HEK293 (cell line): ENCODE results near the gene ZNF865.

Experiments
- CTCF ChIA-PET: fragments of 350-600 bp; formaldehyde crosslinking; extraction: SDS; loops from one replicate; lab custom pipeline; 2021; ENCODE audit warnings: antibody characterized with exemption; lab: Yijun Ruan, JAX
- POLR2A ChIA-PET: fragments of 300-600 bp; formaldehyde crosslinking; extraction: SDS; loops from one replicate; lab custom pipeline; 2020; ENCODE audit warnings: antibody characterized with exemption, inconsistent platforms; lab: Yijun Ruan, JAX
- H3K27ac ChIP-seq: fragments of 200-500 bp; sonication (Bioruptor generic); 2 replicates; pipeline ENCODE4 v1.5.1; 2014; ENCODE audit warnings: low read depth, low read length, control low read depth, inconsistent platforms; ENCODE audit errors: extremely low read depth
- H3K36me3 ChIP-seq, 2 experiments: fragments of 200-500 bp in 1 of 2; sonication (Bioruptor generic) in 1 of 2; 1 replicate in 1 of 2; 2 replicates in 1 of 2; pipeline ENCODE4 v1.5.1; 2014 to 2017; ENCODE audit warnings: inconsistent platforms in 2 of 2, low read length in 2 of 2; ENCODE audit not compliant: control insufficient read depth in 2 of 2, insufficient read depth in 1 of 2
- H3K4me1 ChIP-seq: fragments of 200-500 bp; sonication (Bioruptor generic); 2 replicates; pipeline ENCODE4 v1.5.1; 2014; ENCODE audit warnings: mild to moderate bottlenecking, low read length, inconsistent platforms; ENCODE audit not compliant: control insufficient read depth, insufficient read depth
- H3K4me3 ChIP-seq: 2 replicates; pipeline ENCODE4 v1.5.1; 2011; ENCODE audit warnings: low read depth, mild to moderate bottlenecking, control low read depth, low read length, moderate library complexity
- H3K9me3 ChIP-seq: fragments of 200-500 bp; sonication (Bioruptor generic); 2 replicates; pipeline ENCODE4 v1.5.1; 2014; ENCODE audit warnings: low read depth, low read length, inconsistent platforms; ENCODE audit not compliant: control insufficient read depth, insufficient read depth
- BCL11B ChIP-seq: fragments of 450-650 bp; formaldehyde crosslinking; IDR thresholded peaks from 2 replicates; pipeline ENCODE4 v1.5.1; 2016; ENCODE audit warnings: low read depth, missing biosample characterization, missing genetic modification characterization
- FEZF1 ChIP-seq: fragments of 450-650 bp; formaldehyde crosslinking; IDR thresholded peaks from 2 replicates; pipeline ENCODE4 v1.5.1; 2016; ENCODE audit warnings: missing biosample characterization, missing genetic modification characterization
- GLI2 ChIP-seq: fragments of 450-650 bp; formaldehyde crosslinking; IDR thresholded peaks from 2 replicates; pipeline ENCODE4; 2017; ENCODE audit warnings: missing biosample characterization, missing genetic modification characterization, low read depth, borderline replicate concordance
- GLI4 ChIP-seq: fragments of 450-650 bp; formaldehyde crosslinking; IDR thresholded peaks from 2 replicates; pipeline ENCODE4 v1.5.1; 2016; ENCODE audit warnings: missing biosample characterization, missing genetic modification characterization
- HOXD13 ChIP-seq: sonication (generic); formaldehyde crosslinking; IDR thresholded peaks from 2 replicates; pipeline ENCODE4 v1.8.0; 2022; ENCODE audit warnings: missing genetic modification reagents, borderline replicate concordance
- KLF1 ChIP-seq: fragments of 450-650 bp; formaldehyde crosslinking; IDR thresholded peaks from 2 replicates; pipeline ENCODE4 v1.5.1; 2016; ENCODE audit warnings: missing biosample characterization, missing genetic modification characterization
- RBAK ChIP-seq: fragments of 450-650 bp; formaldehyde crosslinking; IDR thresholded peaks from 2 replicates; pipeline ENCODE4 v1.5.1; 2016; ENCODE audit warnings: missing biosample characterization, missing genetic modification characterization
- SP2 ChIP-seq: fragments of 450-650 bp; formaldehyde crosslinking; IDR thresholded peaks from 2 replicates; pipeline ENCODE4 v1.5.1; 2016; ENCODE audit warnings: missing biosample characterization, missing genetic modification characterization
- ZBTB1 ChIP-seq: fragments of 450-650 bp; formaldehyde crosslinking; IDR thresholded peaks from 2 replicates; pipeline ENCODE4 v1.5.1; 2016; ENCODE audit warnings: missing biosample characterization, missing genetic modification characterization
- ZBTB17 ChIP-seq: fragments of 450-650 bp; formaldehyde crosslinking; IDR thresholded peaks from 2 replicates; pipeline ENCODE4 v1.5.1; 2016; ENCODE audit warnings: missing biosample characterization, missing genetic modification characterization
- ZBTB21 ChIP-seq: fragments of 450-650 bp; formaldehyde crosslinking; IDR thresholded peaks from 2 replicates; pipeline ENCODE4 v1.5.1; 2017; ENCODE audit warnings: missing biosample characterization, missing genetic modification characterization
- ZNF146 ChIP-seq: fragments of 450-650 bp; formaldehyde crosslinking; IDR thresholded peaks from 2 replicates; pipeline ENCODE4 v1.5.1; 2016; ENCODE audit warnings: missing biosample characterization, missing genetic modification characterization
- ZNF221 ChIP-seq: fragments of 450-650 bp; formaldehyde crosslinking; IDR thresholded peaks from 2 replicates; pipeline ENCODE4 v1.5.1; 2017; ENCODE audit warnings: missing biosample characterization, missing genetic modification characterization, borderline replicate concordance
- ZNF335 ChIP-seq: fragments of 450-650 bp; formaldehyde crosslinking; conservative IDR thresholded peaks from 2 replicates; pipeline ENCODE4 v1.5.1; 2016; ENCODE audit warnings: missing biosample characterization, missing genetic modification characterization
- ZNF391 ChIP-seq: fragments of 450-650 bp; formaldehyde crosslinking; IDR thresholded peaks from 2 replicates; pipeline ENCODE4 v1.5.1; 2016; ENCODE audit warnings: low read depth, missing biosample characterization, missing genetic modification characterization, borderline replicate concordance
- ZNF501 ChIP-seq: fragments of 450-650 bp; formaldehyde crosslinking; IDR thresholded peaks from 2 replicates; pipeline ENCODE4 v1.5.1; 2016; ENCODE audit warnings: missing biosample characterization, missing genetic modification characterization
- ZNF521 ChIP-seq: fragments of 450-650 bp; formaldehyde crosslinking; IDR thresholded peaks from 2 replicates; pipeline ENCODE4 v1.5.1; 2017; ENCODE audit warnings: missing biosample characterization, mild to moderate bottlenecking, missing genetic modification characterization
- ZNF544 ChIP-seq: fragments of 450-650 bp; formaldehyde crosslinking; IDR thresholded peaks from 2 replicates; pipeline ENCODE4 v1.5.0; 2017; ENCODE audit warnings: missing biosample characterization, missing genetic modification characterization
- ZNF610 ChIP-seq: fragments of 450-650 bp; formaldehyde crosslinking; IDR thresholded peaks from 2 replicates; pipeline ENCODE4 v1.5.1; 2016; ENCODE audit warnings: missing biosample characterization, missing genetic modification characterization, borderline replicate concordance
- ZNF747 ChIP-seq: fragments of 450-650 bp; formaldehyde crosslinking; IDR thresholded peaks from 2 replicates; pipeline ENCODE4 v1.5.1; 2016; ENCODE audit warnings: missing biosample characterization, missing genetic modification characterization
- ZSCAN23 ChIP-seq: fragments of 450-650 bp; formaldehyde crosslinking; IDR thresholded peaks from 2 replicates; pipeline ENCODE4 v1.5.1; 2016; ENCODE audit warnings: missing biosample characterization, missing genetic modification characterization
- TF ChIP-seq, protein P1 (sequence below): fragments of 450-650 bp; formaldehyde crosslinking; IDR thresholded peaks from 2 replicates; pipeline ENCODE4 v1.5.1; 2016; ENCODE audit warnings: missing biosample characterization, missing genetic modification characterization
- TF ChIP-seq, protein P2 (sequence below): fragments of 450-650 bp; formaldehyde crosslinking; IDR thresholded peaks from 2 replicates; pipeline ENCODE4 v1.5.1; 2016; ENCODE audit warnings: missing biosample characterization, missing genetic modification characterization
- TF ChIP-seq, protein P3 (sequence below): fragments of 450-650 bp; formaldehyde crosslinking; IDR thresholded peaks from 2 replicates; pipeline ENCODE4 v1.5.1; 2016; ENCODE audit warnings: missing biosample characterization, missing genetic modification characterization
- TF ChIP-seq, protein P4 (sequence below): fragments of 450-650 bp; formaldehyde crosslinking; IDR thresholded peaks from 2 replicates; pipeline ENCODE4 v1.5.1; 2017; ENCODE audit warnings: missing biosample characterization, missing genetic modification characterization
- TF ChIP-seq, protein P5 (sequence below): fragments of 450-650 bp; formaldehyde crosslinking; IDR thresholded peaks from 2 replicates; pipeline ENCODE4; 2016; ENCODE audit warnings: missing biosample characterization, missing genetic modification characterization

Gene ZNF865

DNA sequence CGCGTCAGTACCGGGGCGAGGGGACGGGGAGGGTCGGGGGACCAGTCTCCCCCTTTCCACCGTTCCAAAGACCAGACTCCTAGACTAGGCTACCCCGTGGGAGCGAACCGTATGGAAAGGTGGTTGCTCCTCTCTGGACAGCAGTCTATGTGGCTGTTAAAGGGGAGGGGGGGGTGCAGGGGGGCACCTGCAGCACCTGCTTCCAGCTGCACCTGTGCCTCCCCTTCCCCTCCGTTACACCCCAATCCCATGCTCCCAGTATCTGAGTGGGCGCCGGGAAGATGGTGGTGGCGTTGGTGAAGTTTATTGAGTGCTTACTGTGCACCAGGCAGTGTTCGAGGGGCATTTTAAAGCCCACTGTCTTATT is 4.8 kb upstream of the ZNF865 start (continued):
- TF ChIP-seq, protein P1, sequence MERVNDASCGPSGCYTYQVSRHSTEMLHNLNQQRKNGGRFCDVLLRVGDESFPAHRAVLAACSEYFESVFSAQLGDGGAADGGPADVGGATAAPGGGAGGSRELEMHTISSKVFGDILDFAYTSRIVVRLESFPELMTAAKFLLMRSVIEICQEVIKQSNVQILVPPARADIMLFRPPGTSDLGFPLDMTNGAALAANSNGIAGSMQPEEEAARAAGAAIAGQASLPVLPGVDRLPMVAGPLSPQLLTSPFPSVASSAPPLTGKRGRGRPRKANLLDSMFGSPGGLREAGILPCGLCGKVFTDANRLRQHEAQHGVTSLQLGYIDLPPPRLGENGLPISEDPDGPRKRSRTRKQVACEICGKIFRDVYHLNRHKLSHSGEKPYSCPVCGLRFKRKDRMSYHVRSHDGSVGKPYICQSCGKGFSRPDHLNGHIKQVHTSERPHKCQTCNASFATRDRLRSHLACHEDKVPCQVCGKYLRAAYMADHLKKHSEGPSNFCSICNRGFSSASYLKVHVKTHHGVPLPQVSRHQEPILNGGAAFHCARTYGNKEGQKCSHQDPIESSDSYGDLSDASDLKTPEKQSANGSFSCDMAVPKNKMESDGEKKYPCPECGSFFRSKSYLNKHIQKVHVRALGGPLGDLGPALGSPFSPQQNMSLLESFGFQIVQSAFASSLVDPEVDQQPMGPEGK (tag by site-specific recombination): peak; percentile 58
- TF ChIP-seq, protein P2, sequence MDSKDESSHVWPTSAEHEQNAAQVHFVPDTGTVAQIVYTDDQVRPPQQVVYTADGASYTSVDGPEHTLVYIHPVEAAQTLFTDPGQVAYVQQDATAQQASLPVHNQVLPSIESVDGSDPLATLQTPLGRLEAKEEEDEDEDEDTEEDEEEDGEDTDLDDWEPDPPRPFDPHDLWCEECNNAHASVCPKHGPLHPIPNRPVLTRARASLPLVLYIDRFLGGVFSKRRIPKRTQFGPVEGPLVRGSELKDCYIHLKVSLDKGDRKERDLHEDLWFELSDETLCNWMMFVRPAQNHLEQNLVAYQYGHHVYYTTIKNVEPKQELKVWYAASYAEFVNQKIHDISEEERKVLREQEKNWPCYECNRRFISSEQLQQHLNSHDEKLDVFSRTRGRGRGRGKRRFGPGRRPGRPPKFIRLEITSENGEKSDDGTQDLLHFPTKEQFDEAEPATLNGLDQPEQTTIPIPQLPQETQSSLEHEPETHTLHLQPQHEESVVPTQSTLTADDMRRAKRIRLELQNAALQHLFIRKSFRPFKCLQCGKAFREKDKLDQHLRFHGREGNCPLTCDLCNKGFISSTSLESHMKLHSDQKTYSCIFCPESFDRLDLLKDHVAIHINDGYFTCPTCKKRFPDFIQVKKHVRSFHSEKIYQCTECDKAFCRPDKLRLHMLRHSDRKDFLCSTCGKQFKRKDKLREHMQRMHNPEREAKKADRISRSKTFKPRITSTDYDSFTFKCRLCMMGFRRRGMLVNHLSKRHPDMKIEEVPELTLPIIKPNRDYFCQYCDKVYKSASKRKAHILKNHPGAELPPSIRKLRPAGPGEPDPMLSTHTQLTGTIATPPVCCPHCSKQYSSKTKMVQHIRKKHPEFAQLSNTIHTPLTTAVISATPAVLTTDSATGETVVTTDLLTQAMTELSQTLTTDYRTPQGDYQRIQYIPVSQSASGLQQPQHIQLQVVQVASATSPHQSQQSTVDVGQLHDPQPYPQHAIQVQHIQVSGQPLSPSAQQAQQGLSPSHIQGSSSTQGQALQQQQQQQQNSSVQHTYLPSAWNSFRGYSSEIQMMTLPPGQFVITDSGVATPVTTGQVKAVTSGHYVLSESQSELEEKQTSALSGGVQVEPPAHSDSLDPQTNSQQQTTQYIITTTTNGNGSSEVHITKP (tag by site-specific recombination): peak; percentile 21; the same call in 1 of the 2 replicates
- no peak for TF ChIP-seq ZNF501 (tag by site-specific recombination)
- TF ChIP-seq, protein P3, sequence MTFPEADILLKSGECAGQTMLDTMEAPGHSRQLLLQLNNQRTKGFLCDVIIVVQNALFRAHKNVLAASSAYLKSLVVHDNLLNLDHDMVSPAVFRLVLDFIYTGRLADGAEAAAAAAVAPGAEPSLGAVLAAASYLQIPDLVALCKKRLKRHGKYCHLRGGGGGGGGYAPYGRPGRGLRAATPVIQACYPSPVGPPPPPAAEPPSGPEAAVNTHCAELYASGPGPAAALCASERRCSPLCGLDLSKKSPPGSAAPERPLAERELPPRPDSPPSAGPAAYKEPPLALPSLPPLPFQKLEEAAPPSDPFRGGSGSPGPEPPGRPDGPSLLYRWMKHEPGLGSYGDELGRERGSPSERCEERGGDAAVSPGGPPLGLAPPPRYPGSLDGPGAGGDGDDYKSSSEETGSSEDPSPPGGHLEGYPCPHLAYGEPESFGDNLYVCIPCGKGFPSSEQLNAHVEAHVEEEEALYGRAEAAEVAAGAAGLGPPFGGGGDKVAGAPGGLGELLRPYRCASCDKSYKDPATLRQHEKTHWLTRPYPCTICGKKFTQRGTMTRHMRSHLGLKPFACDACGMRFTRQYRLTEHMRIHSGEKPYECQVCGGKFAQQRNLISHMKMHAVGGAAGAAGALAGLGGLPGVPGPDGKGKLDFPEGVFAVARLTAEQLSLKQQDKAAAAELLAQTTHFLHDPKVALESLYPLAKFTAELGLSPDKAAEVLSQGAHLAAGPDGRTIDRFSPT (tag by site-specific recombination): no peak
- no peak for TF ChIP-seq HOXD13
- no peak for TF ChIP-seq ZNF610
- no peak for TF ChIP-seq BCL11B (tag by site-specific recombination)
- no peak for TF ChIP-seq RBAK (tag by site-specific recombination)
- TF ChIP-seq ZBTB17 (tag by site-specific recombination): no peak
- no peak for TF ChIP-seq GLI4
- TF ChIP-seq ZNF221 (tag by site-specific recombination): no peak
- peak; percentile 10; the same call in 1 of the 2 replicates for TF ChIP-seq ZNF335 (tag by site-specific recombination)
- no peak for TF ChIP-seq KLF1 (tag by site-specific recombination)

DNA sequence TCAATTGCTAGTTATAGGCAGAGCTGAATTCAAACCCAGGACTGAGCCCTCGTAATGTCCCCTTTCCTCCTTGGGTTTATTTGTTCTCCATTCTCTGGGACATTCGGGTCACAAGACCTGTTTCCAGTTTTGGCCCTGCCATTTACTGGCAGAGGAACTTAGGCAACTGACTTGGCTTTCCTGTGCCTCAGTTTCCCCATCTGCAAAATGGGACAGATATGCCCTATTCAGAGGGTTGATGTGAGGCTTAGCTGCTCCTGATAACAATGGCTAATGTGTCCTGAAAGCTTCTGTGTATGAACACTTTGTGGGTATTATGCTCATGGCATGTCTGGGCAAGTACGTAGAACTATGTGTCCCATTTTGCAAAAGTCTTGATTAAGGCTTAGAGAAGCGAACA is 4.4 kb upstream of the ZNF865 start:
- Histone ChIP-seq H3K27ac (peak overlapping the region; percentile 66), H3K4me1 (peaks cover 3% of the 10 kb centered on the region; the same call in 1 of the 2 replicates), H3K4me3 (peak overlapping the region; percentile 97), H3K9me3 (no peaks in the 10 kb centered on the region), H3K36me3 (peaks cover 10 to 13% of the 10 kb centered on the region in 2 experiments; a peak in 2 of 3 replicates)
- TF ChIP-seq FEZF1 (tag by site-specific recombination) (no peak), ZNF391 (tag by site-specific recombination) (no peak), GLI2 (no peak), ZNF521 (tag by site-specific recombination) (no peak), ZSCAN23 (tag by site-specific recombination) (no peak), ZBTB21 (tag by site-specific recombination) (no peak; the same call in 1 of the 2 replicates), ZNF146 (no peak), ZNF544 (tag by site-specific recombination) (no peak), ZBTB1 (no peak), ZNF747 (tag by site-specific recombination) (no peak), SP2 (no peak)
- TF ChIP-seq, protein P4, sequence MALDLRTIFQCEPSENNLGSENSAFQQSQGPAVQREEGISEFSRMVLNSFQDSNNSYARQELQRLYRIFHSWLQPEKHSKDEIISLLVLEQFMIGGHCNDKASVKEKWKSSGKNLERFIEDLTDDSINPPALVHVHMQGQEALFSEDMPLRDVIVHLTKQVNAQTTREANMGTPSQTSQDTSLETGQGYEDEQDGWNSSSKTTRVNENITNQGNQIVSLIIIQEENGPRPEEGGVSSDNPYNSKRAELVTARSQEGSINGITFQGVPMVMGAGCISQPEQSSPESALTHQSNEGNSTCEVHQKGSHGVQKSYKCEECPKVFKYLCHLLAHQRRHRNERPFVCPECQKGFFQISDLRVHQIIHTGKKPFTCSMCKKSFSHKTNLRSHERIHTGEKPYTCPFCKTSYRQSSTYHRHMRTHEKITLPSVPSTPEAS (tag by site-specific recombination): no peak
- TF ChIP-seq, protein P5, sequence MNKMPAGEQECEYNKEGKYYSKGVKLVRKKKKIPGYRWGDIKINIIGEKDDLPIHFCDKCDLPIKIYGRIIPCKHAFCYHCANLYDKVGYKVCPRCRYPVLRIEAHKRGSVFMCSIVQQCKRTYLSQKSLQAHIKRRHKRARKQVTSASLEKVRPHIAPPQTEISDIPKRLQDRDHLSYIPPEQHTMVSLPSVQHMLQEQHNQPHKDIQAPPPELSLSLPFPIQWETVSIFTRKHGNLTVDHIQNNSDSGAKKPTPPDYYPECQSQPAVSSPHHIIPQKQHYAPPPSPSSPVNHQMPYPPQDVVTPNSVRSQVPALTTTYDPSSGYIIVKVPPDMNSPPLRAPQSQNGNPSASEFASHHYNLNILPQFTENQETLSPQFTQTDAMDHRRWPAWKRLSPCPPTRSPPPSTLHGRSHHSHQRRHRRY (tag by site-specific recombination): no peak
- CTCF ChIA-PET: interaction anchor here (0.9 to 2.9 kb wide), 2 partner anchors 97 to 134 kb away, joined by 3 to 8 read pairs; no protein-coding TSS in a partner anchor
- POLR2A ChIA-PET: interaction anchor here (0.5 to 3.8 kb wide), 4 partner anchors 25 to 341 kb away, joined by 3 to 34 read pairs (median 10); partner anchors contain the start of genes KMT5C, ZNF628 and ZNF784
